ENCODE data around the gene MAD1L1.
"Not testable (repeated sequence)": the region's sequence is repeated elsewhere in the genome, so short reads cannot be mapped to it uniquely, and the experiment has no call there.

DNA sequence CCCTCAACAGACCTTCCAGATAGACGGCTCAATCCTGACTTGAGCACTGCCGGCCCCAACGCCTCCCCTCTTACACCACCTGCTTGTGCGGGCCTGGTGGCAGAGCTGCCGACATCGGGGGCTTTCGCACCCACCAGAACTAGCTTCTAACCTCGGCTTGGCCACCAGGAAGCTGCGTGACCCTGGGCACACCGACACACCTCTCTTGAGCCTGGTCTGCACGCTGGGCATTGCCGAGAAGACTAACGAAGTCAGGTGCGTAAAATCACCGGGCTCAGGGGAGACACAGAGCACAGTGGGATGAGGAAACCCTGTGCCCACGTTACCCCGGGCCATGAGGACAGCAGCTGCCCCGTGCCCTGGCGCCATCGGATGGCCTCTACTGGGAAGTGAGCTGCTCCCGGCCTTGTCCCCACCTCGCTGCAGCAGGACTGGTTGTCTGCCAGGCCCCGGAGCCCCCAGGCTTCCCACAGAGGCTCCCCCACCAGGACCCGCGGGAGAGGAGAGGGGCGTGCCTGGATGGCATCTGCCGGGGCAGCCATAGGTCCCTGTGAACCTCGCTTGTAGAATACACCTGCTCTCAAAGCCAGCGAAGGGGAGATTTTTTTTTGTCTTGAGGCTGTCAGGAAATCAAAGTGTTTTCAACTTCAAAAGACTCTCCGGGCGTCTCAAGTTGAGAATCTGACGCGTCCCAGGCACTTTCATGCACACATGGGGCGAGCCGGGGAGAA lies 408.4 kb downstream of the MAD1L1 start:
- TF ChIP-seq GLIS3 (CRISPR knock-in tag; IDR thresholded peaks at IDR 0.05); ISL1 (CRISPR knock-in tag; IDR thresholded peaks at IDR 0.05); ZNF565 (CRISPR knock-in tag; conservative IDR thresholded peaks at IDR 0.05; ENCODE audit: low read depth); ESRRG (CRISPR knock-in tag; IDR thresholded peaks at IDR 0.05): not testable (repeated sequence)

Data from SK-N-SH treated with all-trans-retinoic acid at 6 μM for 48 hours (cell line).